GM18526 (cell line): ENCODE results near the gene KRTAP3-2.

Experiments used
- POLR2A ChIP-seq: IDR thresholded peaks from 3 replicates; pipeline ENCODE4 v1.6.1; 2011; ENCODE audit not compliant: insufficient read length; ENCODE audit errors: extremely low read depth

KRTAP3-2 gene

DNA sequence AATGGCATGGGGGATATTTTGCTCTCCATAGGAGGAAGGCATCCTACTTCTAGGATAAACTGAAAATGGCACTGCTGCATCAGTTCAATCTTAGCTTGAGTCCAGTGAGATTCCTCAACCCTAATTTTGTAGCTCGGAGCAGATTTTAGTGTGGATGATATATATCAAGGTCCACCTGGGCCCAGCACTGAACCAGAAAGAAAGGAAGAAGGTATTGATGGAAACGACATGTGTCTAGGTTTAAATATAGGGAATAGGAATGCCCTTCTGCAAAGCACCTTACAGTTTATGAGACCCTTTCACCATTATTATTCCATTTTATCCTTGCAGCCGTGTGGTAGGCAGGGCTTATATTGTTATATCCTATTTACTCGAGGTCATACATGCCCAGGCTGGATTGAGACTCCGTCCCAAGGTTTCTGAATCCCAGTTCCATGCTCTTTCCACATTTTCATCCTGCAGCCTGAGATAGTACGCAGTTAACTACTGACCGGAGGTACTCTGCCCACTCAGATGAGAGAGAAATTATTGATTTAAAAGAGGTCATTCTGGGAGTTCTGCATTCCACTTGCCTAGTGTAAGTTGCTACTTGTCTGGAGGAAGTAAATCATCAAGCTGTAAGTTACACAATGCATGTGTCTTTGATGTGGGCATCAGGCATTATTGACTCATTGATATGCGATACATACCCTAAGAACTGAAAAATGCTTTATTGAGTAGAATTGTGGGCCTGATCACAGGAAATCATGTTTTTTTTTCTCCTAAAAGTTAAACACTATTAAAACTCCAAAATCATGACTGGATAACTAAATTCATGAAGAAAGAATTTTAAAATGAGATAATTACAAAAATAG, 43.1 kb downstream of the KRTAP3-2 start:
- TF ChIP-seq POLR2A = no peak

DNA sequence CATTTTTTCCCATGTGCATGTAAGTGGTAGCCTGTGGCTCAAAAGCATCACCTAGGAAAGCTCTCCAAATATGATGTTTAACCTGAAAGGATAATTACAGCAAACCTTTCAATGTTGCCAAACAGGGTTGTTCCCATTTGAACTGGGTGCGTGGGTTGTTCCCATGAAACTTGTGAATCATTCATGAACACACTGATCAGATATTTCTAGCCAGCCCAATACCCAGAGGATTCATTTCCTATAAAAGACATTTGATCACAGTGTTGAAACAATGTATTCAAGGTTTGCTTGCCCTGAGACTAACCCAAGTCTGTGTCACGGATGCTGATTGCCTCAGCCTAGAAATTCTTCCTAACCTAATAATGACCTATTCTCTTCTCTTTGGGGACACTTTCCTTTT, 45.8 kb downstream of the KRTAP3-2 start:
- no peak for TF ChIP-seq POLR2A

DNA sequence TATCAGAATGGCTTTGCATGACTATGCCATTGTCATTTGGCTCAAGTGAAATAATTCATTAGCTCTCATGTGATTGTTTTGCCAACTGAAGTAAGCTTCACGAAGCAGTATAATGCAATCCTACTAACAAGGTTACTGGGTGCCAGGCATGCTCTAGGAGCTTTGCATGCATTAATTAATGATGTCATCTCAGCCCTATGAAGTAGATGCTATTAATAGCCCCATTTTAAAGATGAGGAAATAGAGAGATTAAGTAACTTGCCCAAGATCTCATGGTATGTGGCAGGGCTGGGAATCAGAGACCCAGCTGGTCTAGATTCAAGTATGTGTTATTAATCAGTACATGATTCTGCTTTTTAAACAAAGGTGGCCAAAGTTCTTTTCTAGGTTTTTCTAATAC, 47.0 kb downstream of the KRTAP3-2 start:
- no peak for TF ChIP-seq POLR2A

DNA sequence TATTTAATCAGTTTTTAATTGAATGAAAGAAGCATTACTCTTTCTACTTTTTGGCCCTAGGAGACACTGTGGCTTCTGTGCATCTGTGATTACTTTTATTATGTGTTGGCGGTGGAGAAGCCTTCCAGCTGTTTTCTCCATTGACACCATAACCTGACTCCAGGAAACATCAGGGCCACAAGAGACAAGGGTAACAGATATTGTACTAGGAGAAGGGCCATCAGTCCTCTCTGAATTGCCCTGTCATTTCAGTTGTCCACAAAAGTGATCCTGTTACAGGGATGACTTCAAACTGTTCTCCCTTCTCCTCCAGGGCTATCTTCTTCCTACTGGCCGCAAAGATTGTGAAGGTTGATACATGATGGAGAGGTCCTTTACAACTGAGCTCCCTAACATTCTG, 47.6 kb downstream of the KRTAP3-2 start:
- no peak for TF ChIP-seq POLR2A

DNA sequence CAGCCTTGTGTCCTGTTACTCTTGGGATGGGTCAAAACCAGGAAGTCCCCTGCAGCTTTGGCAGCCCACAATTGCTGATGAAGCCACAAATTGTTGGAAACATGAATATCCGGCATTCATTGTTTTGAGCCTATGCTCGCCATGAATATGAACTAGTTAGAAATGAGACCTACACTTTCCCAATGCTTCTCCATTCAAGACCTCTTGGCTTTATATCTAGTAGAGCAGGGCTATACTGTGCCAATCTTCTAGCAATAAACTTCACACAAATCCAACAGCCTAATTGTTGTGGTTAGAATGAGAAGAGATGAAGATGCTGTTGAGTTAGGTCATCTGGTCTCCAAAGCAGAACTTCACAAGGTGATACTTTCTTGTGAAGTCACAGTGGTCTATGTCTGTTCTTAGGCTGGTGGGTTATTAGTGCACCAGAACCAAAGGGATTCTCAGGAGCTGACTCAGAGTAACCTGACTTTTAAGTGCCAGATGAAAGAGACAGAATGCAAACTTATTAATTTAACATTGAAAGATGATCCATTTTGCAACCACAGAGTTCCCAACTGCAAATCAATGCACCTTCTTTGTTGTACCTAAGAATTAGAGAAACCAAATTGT, 48.6 kb downstream of the KRTAP3-2 start:
- TF ChIP-seq POLR2A = no peak

DNA sequence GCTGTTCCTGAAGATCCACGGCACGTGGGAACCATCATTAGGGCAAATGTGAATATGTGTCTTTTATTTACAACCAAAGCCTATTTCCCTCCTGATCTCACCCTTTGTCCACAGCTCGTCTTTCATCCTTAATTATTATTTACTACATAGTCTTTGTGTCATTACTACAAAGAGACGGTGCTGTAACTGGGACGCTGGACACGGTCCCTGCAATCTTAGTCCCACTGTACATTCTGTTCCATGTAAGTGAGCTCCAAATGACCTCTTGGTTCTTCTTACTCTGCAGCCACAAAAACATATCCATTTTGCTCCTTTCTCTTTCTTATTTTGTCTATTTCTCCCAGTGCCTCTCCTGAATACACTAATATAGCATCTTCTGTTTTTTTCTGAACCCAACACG, 49.5 kb downstream of the KRTAP3-2 start:
- no peak for TF ChIP-seq POLR2A

DNA sequence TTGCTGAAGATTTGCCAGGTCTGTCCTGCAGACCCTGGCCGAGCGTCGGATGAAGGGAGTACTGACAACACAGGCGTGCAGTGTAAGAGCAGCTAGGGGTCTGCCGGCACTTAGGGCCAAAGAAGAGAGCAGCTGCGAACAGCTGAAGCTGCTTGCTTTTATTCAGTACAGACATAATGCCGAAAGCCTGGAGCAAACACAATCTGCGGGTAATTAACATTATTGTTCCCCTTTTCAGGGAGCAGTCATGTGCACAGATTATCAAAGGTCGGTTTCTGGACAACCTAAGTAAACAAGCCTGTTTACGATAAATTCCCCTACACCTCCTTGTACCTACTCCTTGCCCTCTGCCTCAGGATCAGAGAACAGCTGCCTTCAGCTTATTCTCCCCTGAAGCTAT, 50.3 kb downstream of the KRTAP3-2 start:
- TF ChIP-seq POLR2A = no peak
